Tibial nerve (tissue), 4 donors: Measurements from ENCODE around the gene CCNDBP1.

Experiments used
- EP300 ChIP-seq, 2 donors: sonication (generic); formaldehyde crosslinking; IDR thresholded peaks; one replicate each; pipeline ENCODE4 v1.6.1; 2017; ENCODE audit warnings: antibody characterized with exemption in 2 of 2, mild to moderate bottlenecking in 1 of 2
- POLR2A ChIP-seq, 2 donors: fragments of 450-650 bp; IDR thresholded peaks; one replicate each; pipeline ENCODE4 v1.6.1; 2017; ENCODE audit warnings: antibody characterized with exemption in 2 of 2, mild to moderate bottlenecking in 2 of 2, moderate library complexity in 2 of 2
- TF ChIP-seq, protein P1 (sequence below), 5 experiments: fragments of 200-600 bp in 3 of 5; fragments of 450-650 bp in 2 of 5; sonication (generic) in 3 of 5; IDR thresholded peaks; one replicate each; pipeline ENCODE4 v1.5.1; 2016 to 2019; ENCODE audit warnings: antibody characterized with exemption in 5 of 5, mild to moderate bottlenecking in 3 of 5, moderate library complexity in 2 of 5

GRCh38 chr15:43153269-43153668 lies 31.9 kb upstream of the CCNDBP1 start:
- TF ChIP-seq, protein P1, sequence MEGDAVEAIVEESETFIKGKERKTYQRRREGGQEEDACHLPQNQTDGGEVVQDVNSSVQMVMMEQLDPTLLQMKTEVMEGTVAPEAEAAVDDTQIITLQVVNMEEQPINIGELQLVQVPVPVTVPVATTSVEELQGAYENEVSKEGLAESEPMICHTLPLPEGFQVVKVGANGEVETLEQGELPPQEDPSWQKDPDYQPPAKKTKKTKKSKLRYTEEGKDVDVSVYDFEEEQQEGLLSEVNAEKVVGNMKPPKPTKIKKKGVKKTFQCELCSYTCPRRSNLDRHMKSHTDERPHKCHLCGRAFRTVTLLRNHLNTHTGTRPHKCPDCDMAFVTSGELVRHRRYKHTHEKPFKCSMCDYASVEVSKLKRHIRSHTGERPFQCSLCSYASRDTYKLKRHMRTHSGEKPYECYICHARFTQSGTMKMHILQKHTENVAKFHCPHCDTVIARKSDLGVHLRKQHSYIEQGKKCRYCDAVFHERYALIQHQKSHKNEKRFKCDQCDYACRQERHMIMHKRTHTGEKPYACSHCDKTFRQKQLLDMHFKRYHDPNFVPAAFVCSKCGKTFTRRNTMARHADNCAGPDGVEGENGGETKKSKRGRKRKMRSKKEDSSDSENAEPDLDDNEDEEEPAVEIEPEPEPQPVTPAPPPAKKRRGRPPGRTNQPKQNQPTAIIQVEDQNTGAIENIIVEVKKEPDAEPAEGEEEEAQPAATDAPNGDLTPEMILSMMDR (IDR thresholded peaks at IDR 0.05): no peak
- no peak for TF ChIP-seq POLR2A (IDR thresholded peaks at IDR 0.05)
- TF ChIP-seq EP300 (IDR thresholded peaks at IDR 0.05): no peak
